CD4-positive, alpha-beta T cell treated with Interleukin-4 for 4 hours (primary cell): ENCODE results near the gene MSI2.
"Not testable (repeated sequence)": the region's sequence is repeated elsewhere in the genome, so short reads cannot be mapped to it uniquely, and the experiment has no call there.

Source experiments
- DNase-seq: peaks from one replicate; pipeline ENCODE4 v3.0.0-alpha.2; 2020

MSI2 gene

GRCh38 chr17:57489321-57489720 is 233.0 kb downstream of the MSI2 start:
- DNase-seq: no peak

- no peak for DNase-seq
Observed at GRCh38 chr17:57490111-57490845, 234.0 kb downstream of the MSI2 start.

GRCh38 chr17:57490890-57491289 is 234.6 kb downstream of the MSI2 start:
- no peak for DNase-seq

GRCh38 chr17:57493171-57493570 is 236.8 kb downstream of the MSI2 start:
- DNase-seq: no peak

- no peak for DNase-seq
Observed at GRCh38 chr17:57493625-57494024, 237.3 kb downstream of the MSI2 start.

- no peak for DNase-seq
Observed at GRCh38 chr17:57494443-57494842, 238.1 kb downstream of the MSI2 start.

GRCh38 chr17:57495771-57496170 is 239.4 kb downstream of the MSI2 start:
- DNase-seq: no peak

GRCh38 chr17:57496382-57496781 is 240.1 kb downstream of the MSI2 start:
- DNase-seq: no peak

- no peak for DNase-seq
Observed at GRCh38 chr17:57498443-57498842, 242.1 kb downstream of the MSI2 start.

GRCh38 chr17:57499221-57499620 is 242.9 kb downstream of the MSI2 start:
- not testable (repeated sequence) for DNase-seq

GRCh38 chr17:57499648-57500049 is 243.3 kb downstream of the MSI2 start:
- DNase-seq: no peak

- DNase-seq: no peak
Observed at GRCh38 chr17:57501016-57501415, 244.7 kb downstream of the MSI2 start.

- no peak for DNase-seq
Observed at GRCh38 chr17:57502022-57502421, 245.7 kb downstream of the MSI2 start.

GRCh38 chr17:57502811-57503241 is 246.5 kb downstream of the MSI2 start:
- DNase-seq: no peak

- no peak for DNase-seq
Observed at GRCh38 chr17:57504208-57504607, 247.9 kb downstream of the MSI2 start.

GRCh38 chr17:57505841-57506773 is 249.8 kb downstream of the MSI2 start:
- no peak for DNase-seq

GRCh38 chr17:57506774-57507127 is 250.4 kb downstream of the MSI2 start:
- no peak for DNase-seq

- DNase-seq: no peak
Observed at GRCh38 chr17:57507828-57508227, 251.5 kb downstream of the MSI2 start.

- DNase-seq: no peak
Observed at GRCh38 chr17:57508671-57509070, 252.3 kb downstream of the MSI2 start.

- no peak for DNase-seq
Observed at GRCh38 chr17:57511475-57512123, 255.3 kb downstream of the MSI2 start.

- no peak for DNase-seq
Observed at GRCh38 chr17:57512258-57512657, 255.9 kb downstream of the MSI2 start.

- no peak for DNase-seq
Observed at GRCh38 chr17:57512691-57513090, 256.4 kb downstream of the MSI2 start.

GRCh38 chr17:57513569-57513968 is 257.2 kb downstream of the MSI2 start:
- no peak for DNase-seq

- DNase-seq: no peak
Observed at GRCh38 chr17:57514614-57515013, 258.3 kb downstream of the MSI2 start.
